GM12873 (cell line): ENCODE measurements around the gene INMT.

Source experiments
- CTCF ChIP-seq: IDR thresholded peaks from 2 replicates; pipeline ENCODE4 v1.5.1; 2012; ENCODE audit warnings: low read depth, mild to moderate bottlenecking, moderate library complexity, low read length, control low read depth; ENCODE audit not compliant: insufficient read depth; ENCODE audit errors: missing control alignments

Gene INMT

GRCh38 chr7:30741289-30741688, 10.6 kb upstream of the INMT start:
- TF ChIP-seq CTCF: peak; percentile 3

GRCh38 chr7:30743371-30744074, 8.4 kb upstream of the INMT start:
- peak; percentile 18 for TF ChIP-seq CTCF

- TF ChIP-seq CTCF: no peak
Observed at GRCh38 chr7:30744075-30744417, 7.9 kb upstream of the INMT start.

- TF ChIP-seq CTCF: no peak
Observed at GRCh38 chr7:30745261-30745941, 6.5 kb upstream of the INMT start.

GRCh38 chr7:30750010-30750409, 1.9 kb upstream of the INMT start:
- TF ChIP-seq CTCF: no peak

- TF ChIP-seq CTCF: no peak
Observed at GRCh38 chr7:30750683-30751650, 968 bp upstream of the INMT start.

- no peak for TF ChIP-seq CTCF
Observed at GRCh38 chr7:30752484-30752883, 549 bp downstream of the INMT start.
